Spleen (tissue), 7 donors: ENCODE measurements around the gene TBC1D8.

ENCODE experiments used
- CTCF ChIP-seq, 11 experiments: fragments of 200-600 bp in 7 of 11; fragments of 450-650 bp in 4 of 11; sonication (generic) in 4 of 11; IDR thresholded peaks in 8 of 11; conservative IDR thresholded peaks in 3 of 11; 1 replicate in 7 of 11; 2 replicates in 4 of 11; pipeline versions ENCODE4 v1.4.0 to v1.8.0; 2016 to 2021; ENCODE audit warnings: antibody characterized with exemption in 11 of 11, inconsistent platforms in 4 of 11, mild to moderate bottlenecking in 1 of 11
- POLR2A ChIP-seq, 3 donors: fragments of 450-650 bp; IDR thresholded peaks; one replicate each; pipeline ENCODE4 v1.5.1; 2017; ENCODE audit warnings: antibody characterized with exemption in 3 of 3, mild to moderate bottlenecking in 1 of 3
- POLR2AphosphoS5 ChIP-seq, 3 donors: sonication (generic); formaldehyde crosslinking; IDR thresholded peaks; one replicate each; pipeline ENCODE4 v1.5.1; 2017; ENCODE audit warnings: antibody characterized with exemption in 3 of 3
- donor health status: DM: no; HTN: no; CAD: no; lungs with moderate emphysema.
- donor health status: DM: no; HTN: no; CAD: no.
- donor health status: DM: no; HTN: no; CAD: no.

- TF ChIP-seq POLR2A (IDR thresholded peaks at IDR 0.05) (no peak), CTCF (IDR thresholded peaks at IDR 0.05 in 8 of 11, conservative IDR thresholded peaks at IDR 0.05 in 3 of 11) (no peak), POLR2AphosphoS5 (IDR thresholded peaks at IDR 0.05) (no peak)
Measured at GRCh38 chr2:101027852-101028251, 123.3 kb downstream of the TBC1D8 start.
